Keratinocyte (primary cell): ENCODE results near the gene FOXQ1.

Experiments used
- CTCF ChIP-seq, 3 experiments: IDR thresholded peaks in 1 of 3; conservative IDR thresholded peaks in 1 of 3; optimal IDR thresholded peaks in 1 of 3; 2 replicates in 2 of 3; 3 replicates in 1 of 3; pipeline versions ENCODE3 to v1.5.1; 2011; ENCODE audit warnings: low read length in 3 of 3, mild to moderate bottlenecking in 3 of 3, moderate library complexity in 2 of 3, control low read depth in 1 of 3, inconsistent platforms in 1 of 3; ENCODE audit not compliant: insufficient read depth in 2 of 3; ENCODE audit errors: extremely low read depth in 1 of 3
- EZH2 ChIP-seq: IDR thresholded peaks from one replicate; pipeline ENCODE4 v1.6.1; 2012; ENCODE audit warnings: inconsistent platforms, mild to moderate bottlenecking, low read length, moderate library complexity

- TF ChIP-seq CTCF (optimal IDR thresholded peaks at IDR 0.05 in 1 of 3, IDR thresholded peaks at IDR 0.05 in 1 of 3, conservative IDR thresholded peaks at IDR 0.05 in 1 of 3; ENCODE audit: extremely low read depth in 1 of 3, insufficient read depth in 2 of 3, low read length in 3 of 3): no peak
- no peak for TF ChIP-seq EZH2
These were observed 16.5 kb upstream of the FOXQ1 start for GRCh38 chr6:1295420-1295819.
